Measurements from ENCODE around the gene SYNE1.
A peak's percentile ranks its signal among the peaks of the same experiment; 100 is the strongest.
"Not testable (repeated sequence)": the region's sequence is repeated elsewhere in the genome, so short reads cannot be mapped to it uniquely, and the experiment has no call there.

Gene SYNE1

DNA sequence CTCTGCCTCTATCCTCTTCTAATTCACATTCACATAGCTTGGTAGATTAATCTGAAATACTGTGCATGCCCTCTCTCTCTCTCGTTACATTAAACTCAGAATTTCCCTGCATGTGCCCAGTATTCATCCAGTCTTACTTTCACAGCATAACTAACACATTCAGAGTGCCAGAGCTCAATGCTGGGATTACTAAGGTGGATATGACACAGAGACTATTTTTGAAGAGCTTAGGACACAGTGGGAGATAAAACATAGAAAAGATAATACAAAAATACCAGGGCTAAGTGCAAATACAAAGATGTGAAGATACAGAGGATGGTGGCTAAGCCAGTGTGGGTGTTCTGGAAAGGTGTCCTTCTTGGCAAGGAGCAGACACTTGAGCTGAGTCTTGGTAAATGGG lies 6.3 kb downstream of the SYNE1 start:
- no peak for DNase-seq

DNA sequence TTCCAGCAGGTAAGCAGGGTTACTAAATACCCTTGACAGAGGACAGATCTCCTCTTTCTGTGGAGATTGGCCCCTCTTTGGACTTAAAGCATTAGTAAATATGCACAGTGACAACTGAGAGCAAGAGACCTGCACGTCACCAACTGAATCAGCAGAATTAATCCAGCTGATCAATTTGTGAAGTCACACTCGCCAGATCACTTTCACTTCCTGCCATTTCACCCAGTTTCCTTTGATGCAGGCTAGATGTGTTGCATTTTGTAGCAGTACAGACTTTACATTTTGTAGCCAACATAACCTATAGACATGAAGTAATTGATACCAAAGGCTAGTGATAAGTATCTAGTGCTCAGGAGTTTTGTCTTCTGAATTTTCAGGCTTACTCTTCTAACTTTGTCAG lies 11.9 kb downstream of the SYNE1 start:
- peak in 3 of 4 experiments; percentile 7 to 34 (median 22) for DNase-seq

- not testable (repeated sequence) for DNase-seq
These were observed 22.4 kb downstream of the SYNE1 start for GRCh38 chr6:152614776-152615175.

GRCh38 chr6:152609125-152609670 lies 28.0 kb downstream of the SYNE1 start:
- no peak for DNase-seq

DNA sequence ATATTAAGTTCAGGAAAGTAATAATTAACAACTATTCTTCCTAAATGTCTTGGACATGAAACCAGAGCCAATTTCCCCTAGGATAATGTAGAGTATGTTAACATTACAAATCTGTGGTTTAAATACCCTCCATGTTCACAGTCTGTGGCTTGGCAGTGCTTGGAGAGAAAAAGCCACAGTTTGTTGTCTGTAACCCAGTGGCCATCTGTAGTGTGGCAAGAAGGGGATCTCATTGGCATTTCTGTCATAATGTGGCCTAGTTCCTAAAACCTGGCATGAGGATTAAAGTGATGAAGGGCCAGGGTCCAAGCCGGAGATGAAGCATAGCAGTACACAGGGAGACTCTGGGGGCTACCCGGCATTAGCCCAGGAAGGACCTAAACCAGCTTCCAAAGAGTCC lies 31.2 kb downstream of the SYNE1 start:
- DNase-seq: no peak

GRCh38 chr6:152605342-152605741 lies 31.8 kb downstream of the SYNE1 start:
- DNase-seq: no peak

DNA sequence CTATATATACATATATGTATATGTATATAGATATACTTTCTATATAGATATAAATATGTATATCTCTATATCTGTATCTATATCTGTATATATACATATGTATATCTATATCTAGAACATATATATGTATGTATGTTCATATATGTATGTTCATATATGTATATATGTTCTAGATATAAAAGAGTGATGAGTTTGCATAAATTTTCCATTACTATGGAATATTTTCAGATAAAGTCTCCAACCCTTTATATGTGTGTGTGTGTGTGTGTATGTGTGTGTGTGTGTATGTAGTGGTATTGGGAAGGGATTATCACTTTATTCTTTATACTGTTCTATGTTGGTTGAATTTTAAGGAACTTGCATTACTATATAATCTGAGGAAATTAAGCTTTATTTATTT lies 33.3 kb downstream of the SYNE1 start:
- DNase-seq: no peak

DNA sequence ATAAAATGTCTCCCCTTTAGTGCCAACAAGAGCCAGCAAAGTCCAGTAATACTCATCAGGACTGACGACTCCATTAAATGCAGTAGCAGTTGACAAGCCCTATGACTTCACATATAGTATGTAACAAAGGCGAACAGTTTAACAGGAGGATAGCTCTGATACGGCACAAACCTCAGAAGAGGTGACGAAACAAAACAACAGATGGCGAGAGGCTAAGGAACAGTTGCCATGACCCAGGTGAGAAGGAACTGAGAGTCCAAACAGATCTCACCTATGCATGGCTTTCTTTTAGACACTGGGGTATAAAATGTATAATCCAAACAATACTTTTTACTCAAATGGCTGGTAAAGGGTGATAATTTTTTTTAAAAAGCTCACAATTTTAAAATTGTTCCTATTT lies 37.1 kb downstream of the SYNE1 start:
- no peak for DNase-seq

GRCh38 chr6:152598901-152599537 lies 38.1 kb downstream of the SYNE1 start:
- DNase-seq: no peak

DNA sequence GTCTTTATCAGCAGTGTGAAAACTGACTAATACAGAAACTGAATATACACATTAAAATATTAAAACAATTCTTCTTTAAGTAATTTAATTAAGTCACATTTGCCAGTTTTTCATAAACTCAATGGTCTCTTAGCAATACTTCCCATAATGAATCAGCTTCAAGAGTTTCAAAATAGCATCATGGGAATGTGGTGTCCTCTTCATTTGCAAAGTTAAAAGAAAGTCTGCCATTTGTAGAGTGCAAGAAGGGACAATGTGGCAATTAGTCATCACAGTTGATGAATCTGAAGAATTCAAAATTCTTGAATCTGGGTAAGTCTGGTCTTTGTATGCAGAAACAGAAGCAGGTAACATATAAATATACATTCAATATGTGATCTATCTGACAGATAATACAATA lies 38.7 kb downstream of the SYNE1 start:
- peak in 3 of 4 experiments; percentile 21 to 63 (median 63) for DNase-seq

DNA sequence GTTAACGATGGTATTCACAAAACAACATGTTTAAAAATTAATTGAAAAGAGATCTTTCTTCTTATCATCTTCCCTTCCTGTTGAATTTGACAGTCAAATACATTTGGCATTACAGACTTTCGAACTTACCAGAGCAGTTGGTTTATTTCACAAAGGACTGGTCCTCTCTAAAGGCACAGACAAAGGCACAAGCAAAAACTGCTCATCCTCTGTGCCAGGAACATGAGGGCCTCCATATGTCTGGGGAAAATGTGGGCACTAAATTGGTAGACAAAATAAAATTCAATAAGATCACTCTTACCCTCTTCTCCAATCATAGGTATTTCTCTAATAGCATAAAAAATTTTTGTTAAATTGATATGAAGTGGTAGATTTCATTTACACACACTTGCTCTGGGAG lies 40.4 kb downstream of the SYNE1 start:
- no peak for DNase-seq

DNA sequence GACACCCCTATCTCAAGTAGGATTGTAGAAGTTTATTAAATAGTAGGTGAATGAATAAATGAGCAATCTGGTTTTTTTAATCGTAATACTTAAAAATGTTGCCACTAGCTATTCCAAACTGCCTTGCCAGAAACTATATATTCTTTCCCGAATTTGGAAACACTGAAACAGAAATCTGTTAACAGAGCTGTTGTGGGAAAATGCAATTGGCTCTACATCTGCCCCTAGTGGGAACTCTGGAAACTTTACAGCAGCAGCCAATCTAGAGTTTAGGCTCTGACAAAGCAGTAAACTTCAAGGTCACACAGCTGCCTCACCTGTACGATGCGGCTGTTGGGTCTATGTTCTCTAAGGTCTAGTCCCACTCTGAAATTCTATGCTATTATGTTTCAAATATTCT lies 41.7 kb downstream of the SYNE1 start:
- DNase-seq: peak in 2 of 4 experiments; percentile 6 to 14

- no peak for DNase-seq
These were observed 42.5 kb downstream of the SYNE1 start for GRCh38 chr6:152594701-152595100.

DNA sequence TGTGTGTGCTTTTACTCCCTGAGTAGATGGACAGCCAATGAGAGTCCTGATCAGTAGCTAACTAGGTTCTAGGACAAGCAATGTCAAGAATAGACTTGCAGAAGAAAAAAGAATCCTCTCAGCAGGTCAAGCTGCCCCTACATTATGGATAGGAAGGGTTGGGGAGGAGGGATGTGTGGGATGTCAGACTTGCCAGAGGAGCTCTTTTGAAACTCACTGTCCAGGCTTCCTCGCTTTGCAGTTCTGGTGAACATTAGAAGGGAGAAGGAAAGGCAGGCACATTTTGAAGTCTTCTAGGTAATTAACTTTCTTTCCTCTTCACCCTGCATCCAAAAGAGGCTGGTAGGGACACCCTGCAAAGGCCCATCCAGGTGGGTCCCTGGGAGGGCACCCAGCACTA lies 48.7 kb downstream of the SYNE1 start:
- peak; percentile 7 to 55 (median 40) for DNase-seq

GRCh38 chr6:152587473-152587872 lies 49.7 kb downstream of the SYNE1 start:
- peak; percentile 29 to 75 (median 58) for DNase-seq

DNA sequence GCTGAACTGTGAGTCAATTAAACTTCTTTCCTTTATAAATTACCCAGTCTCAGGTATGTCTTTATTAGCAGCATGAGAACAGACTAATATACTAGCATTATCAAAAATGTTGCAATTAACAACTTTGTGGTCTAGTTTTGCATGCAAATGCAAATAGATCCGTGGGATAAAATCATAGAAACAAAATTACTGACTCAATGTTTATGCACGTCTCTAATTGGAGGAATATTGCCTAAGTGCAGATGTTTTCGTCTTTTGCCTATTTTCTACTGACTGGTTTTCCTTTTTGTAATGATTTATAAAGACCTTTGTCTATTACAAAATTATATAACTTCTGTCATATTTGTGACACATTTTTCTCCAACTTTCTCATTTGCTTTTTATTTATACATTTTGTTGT lies 51.9 kb downstream of the SYNE1 start:
- no peak for DNase-seq

GRCh38 chr6:152583888-152584287 lies 53.3 kb downstream of the SYNE1 start:
- DNase-seq: no peak

DNA sequence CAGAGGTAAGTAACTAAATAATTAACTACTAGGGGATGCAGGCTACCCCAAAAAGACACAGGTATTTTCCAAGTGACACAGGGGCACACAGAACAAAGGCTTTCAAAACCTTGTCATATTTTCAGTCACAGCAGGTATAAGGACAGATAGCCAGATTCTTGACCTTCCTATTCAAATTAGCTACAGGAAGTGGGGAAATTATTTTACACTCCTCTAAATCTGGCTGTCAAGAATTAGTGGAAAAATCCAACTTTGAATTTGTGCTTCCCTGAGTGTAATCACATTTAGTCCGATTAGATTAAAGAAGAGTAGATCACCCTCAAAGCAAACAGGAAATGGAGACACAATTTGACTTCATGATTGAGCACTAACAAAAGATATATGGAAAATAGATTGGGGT lies 60.6 kb downstream of the SYNE1 start:
- no peak for DNase-seq

GRCh38 chr6:152575621-152576150 lies 61.5 kb downstream of the SYNE1 start:
- DNase-seq: peak in 3 of 4 experiments; percentile 6 to 53 (median 43)

DNA sequence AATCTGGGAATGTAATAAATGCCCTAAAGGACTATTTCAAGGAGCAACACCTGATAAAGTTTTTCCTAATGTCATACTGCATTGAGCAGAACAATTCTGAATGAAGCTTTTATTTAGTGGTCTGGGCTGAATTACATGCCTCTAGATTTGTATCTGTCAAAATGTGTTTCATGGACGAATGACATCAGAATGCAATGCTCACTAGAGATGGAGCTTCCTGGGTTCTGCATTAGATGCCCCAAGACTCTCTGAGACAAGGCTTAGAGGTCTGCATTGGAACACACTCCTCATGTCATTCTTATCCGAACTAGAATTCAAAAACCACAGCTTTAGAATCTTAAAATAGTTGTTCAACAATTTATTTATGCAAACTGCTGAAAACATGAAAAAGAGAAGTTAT lies 62.0 kb downstream of the SYNE1 start:
- DNase-seq: no peak

DNA sequence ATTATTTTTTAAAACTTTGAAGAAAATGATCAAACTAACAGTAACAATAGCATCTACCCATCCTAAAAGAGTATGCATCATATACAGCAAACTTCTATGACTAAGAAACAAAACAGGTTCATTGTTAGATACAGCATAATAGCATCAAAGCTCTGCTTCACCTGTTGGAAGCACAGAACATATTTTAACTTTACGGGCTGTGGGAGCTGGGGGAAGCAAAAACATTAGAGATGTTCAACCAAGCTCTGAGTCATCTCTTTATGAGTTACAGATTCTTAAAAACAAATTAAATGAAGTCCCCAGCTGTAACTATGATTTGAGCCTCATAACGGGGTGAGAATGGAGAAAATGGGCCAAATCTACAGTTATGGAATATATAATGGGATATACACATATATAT lies 63.4 kb downstream of the SYNE1 start:
- no peak for DNase-seq

GRCh38 chr6:152572338-152573088 lies 64.6 kb downstream of the SYNE1 start:
- DNase-seq: no peak

- DNase-seq: no peak
These were observed 65.2 kb downstream of the SYNE1 start for GRCh38 chr6:152571943-152572337.

- DNase-seq: no peak
These were observed 66.1 kb downstream of the SYNE1 start for GRCh38 chr6:152571089-152571488.
